ENCODE results near the gene RXRG. TPM values are rescaled to one million over a fixed set of nuclear protein-coding genes. Genes with fewer than 3 reads are reported as not detected.

Gene RXRG
- total and polyA plus RNA-seq, 4 donors = 0.23 to 2.2 TPM; not detected in 2

Other genes starting within 250 kb of the RXRG start
- under 1 TPM in 1 of 2 donors, not detected in 1; 0.84 TPM for gene LMX1A, start 88.4 kb downstream of the RXRG start, total RNA-seq
- gene LMX1A, start 88.4 kb downstream of the RXRG start, polyA plus RNA-seq = under 1 TPM in 1 of 2 donors, not detected in 1; 0.25 TPM
- not detected for gene LRRC52, start 98.9 kb upstream of the RXRG start, total RNA-seq
- not detected for gene LRRC52, start 98.9 kb upstream of the RXRG start, polyA plus RNA-seq
- 100 to 1,000 TPM; 199 to 230 TPM for gene MGST3, start 186.1 kb upstream of the RXRG start, total RNA-seq
- 100 to 1,000 TPM; 203 to 277 TPM for gene MGST3, start 186.1 kb upstream of the RXRG start, polyA plus RNA-seq